Endodermal cell (in vitro differentiated cells): ENCODE measurements around the gene ADI1. TPM values are rescaled to one million over a fixed set of nuclear protein-coding genes. Genes with fewer than 3 reads are reported as not detected.
A peak's percentile ranks its signal among the peaks of the same experiment; 100 is the strongest.

ENCODE experiments used
- DNase-seq: peaks from one replicate; pipeline ENCODE4 v3.0.0-alpha.2; 2017
- H3K27ac ChIP-seq: 2 replicates; pipeline ENCODE4 v1.5.1; 2013; ENCODE audit warnings: mild to moderate bottlenecking, low read depth, low read length, moderate library complexity
- H3K27me3 ChIP-seq: 2 replicates; pipeline ENCODE4 v1.6.1; 2013; ENCODE audit warnings: mild to moderate bottlenecking, low read length, moderate library complexity; ENCODE audit not compliant: insufficient read depth, control insufficient read depth, poor library complexity, severe bottlenecking
- H3K36me3 ChIP-seq: 2 replicates; pipeline ENCODE4 v1.7.0; 2013; ENCODE audit warnings: mild to moderate bottlenecking, low read length, moderate library complexity; ENCODE audit not compliant: control insufficient read depth, insufficient read depth
- H3K4me1 ChIP-seq: one replicate; pipeline ENCODE4 v1.7.0; 2013; ENCODE audit warnings: low read length; ENCODE audit not compliant: control insufficient read depth, insufficient read depth
- H3K4me3 ChIP-seq: 2 replicates; pipeline ENCODE4 v1.5.1; 2013; ENCODE audit warnings: mild to moderate bottlenecking, low read length, moderate library complexity
- H3K9ac ChIP-seq: 2 replicates; pipeline ENCODE4 v1.6.1; 2013; ENCODE audit warnings: mild to moderate bottlenecking, low read length, moderate library complexity; ENCODE audit not compliant: poor library complexity, severe bottlenecking; ENCODE audit errors: extremely low read depth
- H3K9me3 ChIP-seq: 2 replicates; pipeline ENCODE4 v1.6.1; 2013; ENCODE audit warnings: mild to moderate bottlenecking, low read length, moderate library complexity; ENCODE audit not compliant: control insufficient read depth
- H3K27ac Mint-ChIP-seq: 2 replicates; pipeline ENCODE4 v1.8.0; 2020; ENCODE audit warnings: mixed read lengths
- H3K27me3 Mint-ChIP-seq: 2 replicates; pipeline ENCODE4 v1.8.0; 2021; ENCODE audit warnings: mild to moderate bottlenecking, mixed read lengths; ENCODE audit not compliant: insufficient read depth
- H3K36me3 Mint-ChIP-seq: 2 replicates; pipeline ENCODE4 v1.8.0; 2020; ENCODE audit warnings: low read depth, mixed read lengths
- H3K4me1 Mint-ChIP-seq: 2 replicates; pipeline ENCODE4 v1.8.0; 2020; ENCODE audit warnings: mixed read lengths
- H3K4me3 Mint-ChIP-seq: 2 replicates; pipeline ENCODE4 v1.8.0; 2020; ENCODE audit warnings: mild to moderate bottlenecking, moderate library complexity, mixed read lengths
- H3K9me3 Mint-ChIP-seq: 2 replicates; pipeline ENCODE4 v1.8.0; 2020; ENCODE audit warnings: mild to moderate bottlenecking, mixed read lengths
- WGBS, 2 experiments: methylation state at CpG; one replicate each; pipeline versions ENCODE4 v1.1.5 to v1.1.7; 2013; ENCODE audit warnings: missing lambda C conversion rate in 2 of 2, mixed read lengths in 1 of 2; ENCODE audit not compliant: insufficient coverage in 1 of 2, insufficient read length in 1 of 2; 5-methylcytosine and 5-hydroxymethylcytosine counted together
- total RNA-seq, 2 donors: library from RNA; stranded (reverse); fragmentation: NEBNext Ultra II Directional in 1 of 2; extraction: Animal tissue kit (Norgen Biotek cat#: 25700) in 1 of 2; gene quantifications; 2 replicates in 1 of 2; 3 replicates in 1 of 2; pipeline ENCODE4 v1.2.1, GENCODE V29; 2021
- TF ChIP-seq, protein P1 (sequence below): fragments of 200-600 bp; sonication (generic); conservative IDR thresholded peaks from 2 replicates; pipeline ENCODE4 v1.5.0; 2021; ENCODE audit warnings: antibody characterized with exemption, mild to moderate bottlenecking

The ADI1 gene
- total RNA-seq, 2 donors from 2014 or later: 27.1 to 40.1 TPM

GRCh38 chr2:3463944-3464343 lies 55.4 kb downstream of the ADI1 start:
- H3K4me1 Mint-ChIP-seq: peaks cover 10% of the 10 kb centered on the region
- TF ChIP-seq, protein P1, sequence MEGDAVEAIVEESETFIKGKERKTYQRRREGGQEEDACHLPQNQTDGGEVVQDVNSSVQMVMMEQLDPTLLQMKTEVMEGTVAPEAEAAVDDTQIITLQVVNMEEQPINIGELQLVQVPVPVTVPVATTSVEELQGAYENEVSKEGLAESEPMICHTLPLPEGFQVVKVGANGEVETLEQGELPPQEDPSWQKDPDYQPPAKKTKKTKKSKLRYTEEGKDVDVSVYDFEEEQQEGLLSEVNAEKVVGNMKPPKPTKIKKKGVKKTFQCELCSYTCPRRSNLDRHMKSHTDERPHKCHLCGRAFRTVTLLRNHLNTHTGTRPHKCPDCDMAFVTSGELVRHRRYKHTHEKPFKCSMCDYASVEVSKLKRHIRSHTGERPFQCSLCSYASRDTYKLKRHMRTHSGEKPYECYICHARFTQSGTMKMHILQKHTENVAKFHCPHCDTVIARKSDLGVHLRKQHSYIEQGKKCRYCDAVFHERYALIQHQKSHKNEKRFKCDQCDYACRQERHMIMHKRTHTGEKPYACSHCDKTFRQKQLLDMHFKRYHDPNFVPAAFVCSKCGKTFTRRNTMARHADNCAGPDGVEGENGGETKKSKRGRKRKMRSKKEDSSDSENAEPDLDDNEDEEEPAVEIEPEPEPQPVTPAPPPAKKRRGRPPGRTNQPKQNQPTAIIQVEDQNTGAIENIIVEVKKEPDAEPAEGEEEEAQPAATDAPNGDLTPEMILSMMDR: no peak
- H3K27ac Mint-ChIP-seq: peak overlapping the region; percentile 69
- no peak overlapping the region for H3K4me3 Mint-ChIP-seq
- Histone ChIP-seq H3K9ac (no peak overlapping the region), H3K36me3 (peaks cover 9% of the 10 kb centered on the region), H3K27me3 (no peaks in the 10 kb centered on the region), H3K27ac (no peak overlapping the region), H3K9me3 (no peaks in the 10 kb centered on the region), H3K4me3 (no peak overlapping the region), H3K4me1 (peaks cover 8% of the 10 kb centered on the region)
- no peaks in the 10 kb centered on the region for H3K9me3 Mint-ChIP-seq
- H3K36me3 Mint-ChIP-seq: peaks cover 21% of the 10 kb centered on the region
- 95 to 100% methylated on average over 8 to 13 of the region's 13 CpGs for WGBS, 2 experiments
- no peaks in the 10 kb centered on the region for H3K27me3 Mint-ChIP-seq
- no peak for DNase-seq

- H3K4me3 Mint-ChIP-seq: no peak overlapping the region
- no peaks in the 10 kb centered on the region for H3K9me3 ChIP-seq
- H3K36me3 ChIP-seq: peaks cover 11% of the 10 kb centered on the region
- peaks cover 8% of the 10 kb centered on the region for H3K4me1 ChIP-seq
- no peaks in the 10 kb centered on the region for H3K9me3 Mint-ChIP-seq
- H3K27me3 Mint-ChIP-seq: no peaks in the 10 kb centered on the region
- peaks cover 10% of the 10 kb centered on the region for H3K4me1 Mint-ChIP-seq
- H3K27ac Mint-ChIP-seq: peak overlapping the region; percentile 28
- TF ChIP-seq, protein P1: no peak
- no peak for DNase-seq
- 91 to 98% methylated on average over 19 to 25 of the region's 25 CpGs for WGBS, 2 experiments
- no peaks in the 10 kb centered on the region for H3K27me3 ChIP-seq
- H3K9ac ChIP-seq: no peak overlapping the region
- H3K4me3 ChIP-seq: no peak overlapping the region
- no peak overlapping the region for H3K27ac ChIP-seq
- peaks cover 21% of the 10 kb centered on the region for H3K36me3 Mint-ChIP-seq
Measured at GRCh38 chr2:3463186-3463835, 56.0 kb downstream of the ADI1 start.

- H3K9me3 Mint-ChIP-seq: no peaks in the 10 kb centered on the region
- H3K27ac Mint-ChIP-seq: peak overlapping the region; percentile 28
- TF ChIP-seq, protein P1: peak; percentile 35
- Histone ChIP-seq H3K4me3 (no peak overlapping the region), H3K9me3 (no peaks in the 10 kb centered on the region), H3K9ac (no peak overlapping the region), H3K4me1 (peaks cover 8% of the 10 kb centered on the region), H3K27me3 (no peaks in the 10 kb centered on the region), H3K27ac (no peak overlapping the region), H3K36me3 (peaks cover 15% of the 10 kb centered on the region)
- no peak for DNase-seq
- H3K36me3 Mint-ChIP-seq: peaks cover 16% of the 10 kb centered on the region
- H3K4me3 Mint-ChIP-seq: no peak overlapping the region
- peaks cover 10% of the 10 kb centered on the region for H3K4me1 Mint-ChIP-seq
- 89 to 91% methylated on average over 7 to 10 of the region's 10 CpGs for WGBS, 2 experiments
- no peaks in the 10 kb centered on the region for H3K27me3 Mint-ChIP-seq
Measured at GRCh38 chr2:3462493-3463104, 56.7 kb downstream of the ADI1 start.
